Stomach (tissue), 9 donors: ENCODE data around the gene PLSCR2. TPM values are rescaled to one million over a fixed set of nuclear protein-coding genes. Genes with fewer than 3 reads are reported as not detected.
"Not testable (repeated sequence)": the region's sequence is repeated elsewhere in the genome, so short reads cannot be mapped to it uniquely, and the experiment has no call there.

Experiments
- DNase-seq, 2 donors: peaks; one replicate each; pipeline versions ENCODE4 v3.0.0 to v3.0.0-alpha.2; 2013 to 2019
- H3K27ac ChIP-seq, 5 donors: fragments of 200-600 bp in 4 of 5; sonication (generic) in 4 of 5; one replicate each; pipeline ENCODE4 v1.5.1; 2013 to 2019; ENCODE audit warnings: mild to moderate bottlenecking in 1 of 5, moderate library complexity in 1 of 5
- H3K27me3 ChIP-seq, 3 donors: fragments of 200-600 bp; sonication (generic); one replicate each; pipeline ENCODE4 v1.5.1; 2017 to 2019; ENCODE audit warnings: mixed run types in 1 of 3
- H3K36me3 ChIP-seq, 4 donors: fragments of 200-600 bp; sonication (generic); 1 replicate in 3 of 4; 2 replicates in 1 of 4; pipeline ENCODE4 v1.5.1; 2016 to 2019
- H3K4me1 ChIP-seq, 4 donors: fragments of 200-600 bp; sonication (generic); one replicate each; pipeline ENCODE4 v1.5.1; 2016 to 2019
- H3K4me3 ChIP-seq, 4 donors: fragments of 200-600 bp; sonication (generic) in 3 of 4; one replicate each; pipeline ENCODE4 v1.5.1; 2016 to 2019; ENCODE audit warnings: mild to moderate bottlenecking in 1 of 4
- H3K9me3 ChIP-seq, 4 donors: fragments of 200-600 bp; sonication (generic); one replicate each; pipeline ENCODE4 v1.5.1; 2016 to 2019
- CTCF ChIP-seq, 7 experiments: fragments of 450-650 bp in 4 of 7; fragments of 200-600 bp in 3 of 7; sonication (generic) in 3 of 7; IDR thresholded peaks; one replicate each; pipeline ENCODE4 v1.5.1; 2016 to 2019; ENCODE audit warnings: antibody characterized with exemption in 7 of 7, control low read depth in 2 of 7, mild to moderate bottlenecking in 1 of 7
- EP300 ChIP-seq: sonication (generic); formaldehyde crosslinking; IDR thresholded peaks from one replicate; pipeline ENCODE4 v1.6.1; 2017; ENCODE audit warnings: antibody characterized with exemption
- POLR2A ChIP-seq, 4 donors: fragments of 450-650 bp; IDR thresholded peaks; one replicate each; pipeline ENCODE4 v1.6.1; 2016; ENCODE audit warnings: antibody characterized with exemption in 4 of 4, control low read depth in 2 of 4, mild to moderate bottlenecking in 1 of 4, moderate library complexity in 1 of 4
- POLR2AphosphoS5 ChIP-seq, 3 donors: sonication (generic); formaldehyde crosslinking; IDR thresholded peaks; one replicate each; pipeline ENCODE4 v1.6.1; 2016; ENCODE audit warnings: antibody characterized with exemption in 3 of 3
- WGBS, 5 donors: extraction: QIAGEN DNeasy Blood & Tissue Kit in 3 of 5; methylation state at CpG; one replicate each; pipeline versions ENCODE4 v1.1.5 to v1.1.7; 2013 to 2018; 5-methylcytosine and 5-hydroxymethylcytosine counted together
- intact Hi-C: fragments of 100-400 bp; cut with DNase I; formaldehyde crosslinking; loops from one replicate; pipeline ENCODE4 v1.15.1; 2023; ENCODE audit warnings: low total_unique reads
- polyA plus RNA-seq, 3 donors: library from polyadenylated mRNA; stranded (reverse); fragments of 200-250 nt; gene quantifications; one replicate each; pipeline ENCODE4 v1.2.3, GENCODE V29; 2013
- total RNA-seq, 5 donors: library from RNA; depleted of rRNA; stranded (reverse); fragments of >200 nt; gene quantifications; one replicate each; pipeline versions ENCODE4 v1.1.0 to v1.2.3, GENCODE V29; 2014 to 2016
- donor health status: healthy with polysubstance abuse.
- donor health status: Bipolar disorder and iron deficiency.
- donor health status: healthy.

The PLSCR2 gene
- total and polyA plus RNA-seq, 8 donors = 0.20 to 0.73 TPM; not detected in 6

- Histone ChIP-seq H3K36me3 (no peaks in the 10 kb centered on the region), H3K4me3 (no peak overlapping the region), H3K4me1 (peaks cover 0 to 2% (median 0%) of the 10 kb centered on the region in 4 donors), H3K27me3 (no peaks in the 10 kb centered on the region), H3K27ac (no peak overlapping the region), H3K9me3 (no peaks in the 10 kb centered on the region)
- DNase-seq = no peak
- no peak for TF ChIP-seq CTCF (IDR thresholded peaks at IDR 0.05)
- no peak for TF ChIP-seq POLR2AphosphoS5 (IDR thresholded peaks at IDR 0.05)
- TF ChIP-seq EP300 = no peak
- no peak for TF ChIP-seq POLR2A (IDR thresholded peaks at IDR 0.05)
- intact Hi-C loops = no loop called here
- WGBS, 5 donors = 85 to 91% (median 86%) methylated on average over 13 of the region's 13 CpGs
These were observed 28.8 kb upstream of the PLSCR2 start for GRCh38 chr3:146498002-146498736.

GRCh38 chr3:146497145-146497843 is 27.9 kb upstream of the PLSCR2 start:
- H3K9me3 ChIP-seq, H3K4me3 ChIP-seq, H3K27me3 ChIP-seq, H3K27ac ChIP-seq, DNase-seq, intact Hi-C loops, H3K4me1 ChIP-seq, H3K36me3 ChIP-seq: not testable (repeated sequence)
- WGBS, 5 donors = 90 to 99% (median 95%) methylated on average over 18 to 28 of the region's 28 CpGs

- no peaks in the 10 kb centered on the region for H3K36me3 ChIP-seq
- no peaks in the 10 kb centered on the region for H3K27me3 ChIP-seq
- intact Hi-C loops = no loop called here
- no peak overlapping the region for H3K4me3 ChIP-seq
- DNase-seq = no peak
- WGBS, 5 donors = 0 to 97% (median 14%) methylated on average over 1 of the region's 1 CpG
- no peaks in the 10 kb centered on the region for H3K4me1 ChIP-seq
- H3K27ac ChIP-seq = no peak overlapping the region
- no peaks in the 10 kb centered on the region for H3K9me3 ChIP-seq
- no peak for TF ChIP-seq CTCF (IDR thresholded peaks at IDR 0.05)
- TF ChIP-seq POLR2A (IDR thresholded peaks at IDR 0.05) = no peak
- TF ChIP-seq EP300 = no peak
- no peak for TF ChIP-seq POLR2AphosphoS5 (IDR thresholded peaks at IDR 0.05)
These were observed 27.4 kb upstream of the PLSCR2 start for GRCh38 chr3:146496726-146497125.

- H3K4me3 ChIP-seq = no peak overlapping the region
- no peak for DNase-seq
- H3K27me3 ChIP-seq = no peaks in the 10 kb centered on the region
- H3K36me3 ChIP-seq = no peaks in the 10 kb centered on the region
- peaks cover 0 to 2% (median 0%) of the 10 kb centered on the region in 4 donors for H3K9me3 ChIP-seq
- WGBS, 5 donors = 0 to 92% (median 8%) methylated on average over 1 of the region's 1 CpG
- no peak overlapping the region for H3K27ac ChIP-seq
- intact Hi-C loops = no loop called here
- no peaks in the 10 kb centered on the region for H3K4me1 ChIP-seq
- TF ChIP-seq EP300 = no peak
- no peak for TF ChIP-seq CTCF (IDR thresholded peaks at IDR 0.05)
- no peak for TF ChIP-seq POLR2AphosphoS5 (IDR thresholded peaks at IDR 0.05)
- TF ChIP-seq POLR2A (IDR thresholded peaks at IDR 0.05) = no peak
These were observed 26.9 kb upstream of the PLSCR2 start for GRCh38 chr3:146496251-146496650.

- Histone ChIP-seq H3K9me3 (peaks cover 0 to 9% (median 2%) of the 10 kb centered on the region in 4 donors), H3K27ac (no peak overlapping the region), H3K27me3 (no peaks in the 10 kb centered on the region), H3K4me1 (no peaks in the 10 kb centered on the region), H3K36me3 (no peaks in the 10 kb centered on the region), H3K4me3 (no peak overlapping the region)
- WGBS, 5 donors = 85 to 98% (median 91%) methylated on average over 2 of the region's 2 CpGs
- intact Hi-C loops = no loop called here
- TF ChIP-seq POLR2A (IDR thresholded peaks at IDR 0.05) (no peak), CTCF (IDR thresholded peaks at IDR 0.05) (no peak), POLR2AphosphoS5 (IDR thresholded peaks at IDR 0.05) (no peak), EP300 (no peak)
- no peak for DNase-seq
These were observed 24.4 kb upstream of the PLSCR2 start for GRCh38 chr3:146493761-146494160.
